Stimulated activated CD8-positive, alpha-beta memory T cell treated with anti-CD3 and anti-CD28 coated beads, Interleukin-4, amount 100 ng/mL, for 1 hour (primary cell): ENCODE measurements around the gene RUBCNL.
A peak's percentile ranks its signal among the peaks of the same experiment; 100 is the strongest.

ENCODE experiments used
- DNase-seq, 2 donors: peaks; one replicate each; pipeline ENCODE4 v3.0.0-alpha.2; 2020; ENCODE audit warnings: low read depth in 2 of 2, low spot score in 1 of 2

Gene RUBCNL

DNA sequence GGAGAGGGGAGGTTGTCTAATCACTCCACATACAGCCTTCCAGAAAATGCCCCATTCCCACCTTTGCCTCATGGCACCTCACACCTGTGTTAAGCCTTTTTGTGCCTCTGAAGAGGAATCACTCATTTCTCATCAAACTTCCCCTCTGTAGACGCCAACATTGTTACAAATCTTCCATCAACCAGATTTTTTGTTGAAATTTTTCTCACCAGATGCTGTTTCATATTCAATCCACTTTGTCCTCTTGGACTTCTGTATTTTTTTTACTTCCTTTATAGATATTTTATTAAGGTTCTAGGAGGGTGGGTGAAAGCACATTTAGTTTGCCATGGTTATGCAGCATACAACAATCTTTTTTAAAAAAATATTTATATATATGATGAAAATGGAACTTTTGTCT, 74.0 kb downstream of the RUBCNL start:
- DNase-seq, result no peak

GRCh38 chr13:46311217-46311616, 75.8 kb downstream of the RUBCNL start:
- no peak for DNase-seq

- DNase-seq, result no peak
These were observed 77.0 kb downstream of the RUBCNL start for GRCh38 chr13:46310066-46310465.

DNA sequence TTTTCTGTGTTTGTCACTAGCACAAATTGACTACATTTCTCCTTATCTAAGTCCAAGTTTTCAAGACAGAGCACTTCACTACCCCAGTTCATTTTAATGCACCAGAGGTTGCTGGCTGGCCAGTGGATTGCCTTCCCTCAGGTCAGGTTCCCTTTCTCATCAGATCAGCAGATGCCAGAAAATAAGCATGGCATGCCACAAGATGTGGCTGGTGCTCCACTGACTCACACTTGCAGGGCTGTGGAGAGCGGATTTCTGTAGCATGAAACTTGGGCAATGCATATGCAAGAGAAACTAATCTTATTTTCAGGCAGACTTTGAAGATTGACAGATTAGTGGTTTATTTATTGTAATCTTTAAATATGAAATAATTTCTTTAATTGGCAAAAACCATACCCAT, 79.5 kb downstream of the RUBCNL start:
- no peak for DNase-seq

- DNase-seq, result no peak
These were observed 82.5 kb downstream of the RUBCNL start for GRCh38 chr13:46304546-46304945.

- no peak for DNase-seq
These were observed 83.2 kb downstream of the RUBCNL start for GRCh38 chr13:46303742-46304385.

DNA sequence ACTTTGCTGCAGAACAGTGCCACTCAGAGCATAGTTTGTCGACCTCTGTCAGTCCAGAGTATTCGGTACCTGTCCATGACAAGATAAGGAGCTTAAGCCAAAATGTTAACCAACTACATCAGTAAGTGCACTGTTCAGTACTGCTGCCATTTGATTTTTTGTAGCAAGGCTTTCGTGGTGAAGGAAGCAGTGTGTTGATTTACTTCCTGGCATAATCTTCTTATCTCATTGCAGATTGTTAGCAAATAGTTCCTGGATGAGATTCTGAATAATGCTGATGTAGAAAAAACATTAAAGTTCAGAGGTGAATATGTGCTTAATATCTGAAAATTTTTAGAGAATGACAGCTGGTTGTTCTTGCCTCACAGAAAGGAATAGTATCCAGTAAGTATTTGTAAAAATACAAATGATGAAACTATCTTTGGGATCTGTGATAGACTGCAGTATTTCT, 89.7 kb downstream of the RUBCNL start:
- DNase-seq, result no peak

GRCh38 chr13:46296921-46297320, 90.1 kb downstream of the RUBCNL start:
- no peak for DNase-seq

GRCh38 chr13:46296115-46296822, 90.8 kb downstream of the RUBCNL start:
- no peak for DNase-seq

GRCh38 chr13:46295491-46296114, 91.4 kb downstream of the RUBCNL start:
- peak; percentile 15 to 38 for DNase-seq

- no peak for DNase-seq
These were observed 93.6 kb downstream of the RUBCNL start for GRCh38 chr13:46293436-46293835.
